Right lobe of liver (tissue), 6 donors: ENCODE results near the gene GABPB2. TPM values are rescaled to one million over a fixed set of nuclear protein-coding genes. Genes with fewer than 3 reads are reported as not detected.

ENCODE experiments used
- ATAC-seq, 4 donors: fragments of 200-7000 bp; cut with Tn5 transposase; one replicate each; pipeline ENCODE4 v1.9.1; 2020; ENCODE audit warnings: mild to moderate bottlenecking in 4 of 4, moderate library complexity in 4 of 4
- DNase-seq, 3 donors: peaks; one replicate each; pipeline ENCODE4 v3.0.0-alpha.2; 2020
- H3K27ac ChIP-seq, 3 donors: fragments of 200-600 bp; one replicate each; pipeline ENCODE4 v1.8.0; 2022
- H3K27me3 ChIP-seq, 2 donors: fragments of 200-600 bp; one replicate each; pipeline ENCODE4 v1.8.0; 2022
- H3K36me3 ChIP-seq, 4 donors: fragments of 200-600 bp; sonication (generic) in 1 of 4; one replicate each; pipeline versions ENCODE4 v1.5.1 to v1.8.0; 2017 to 2022; ENCODE audit warnings: control low read depth in 1 of 4
- H3K4me1 ChIP-seq, 4 donors: fragments of 200-600 bp; sonication (generic) in 1 of 4; one replicate each; pipeline versions ENCODE4 v1.5.1 to v1.8.0; 2017 to 2022; ENCODE audit warnings: control low read depth in 1 of 4
- H3K4me3 ChIP-seq, 3 donors: fragments of 200-600 bp; one replicate each; pipeline ENCODE4 v1.8.0; 2022
- H3K9me3 ChIP-seq, 4 donors: fragments of 200-600 bp; sonication (generic) in 1 of 4; one replicate each; pipeline versions ENCODE4 v1.5.1 to v1.8.0; 2017 to 2022; ENCODE audit warnings: control low read depth in 1 of 4
- POLR2A ChIP-seq: fragments of 450-650 bp; IDR thresholded peaks from one replicate; pipeline ENCODE4 v1.6.1; 2017; ENCODE audit warnings: antibody characterized with exemption, mild to moderate bottlenecking
- WGBS: methylation state at CpG from one replicate; pipeline ENCODE4 v1.1.6; 2018; ENCODE audit warnings: low coverage, low lambda C conversion rate; ENCODE audit not compliant: insufficient coverage; ENCODE audit errors: missing lambda C conversion rate; 5-methylcytosine and 5-hydroxymethylcytosine counted together
- intact Hi-C, 2 donors: fragments of 100-400 bp; cut with DNase I; formaldehyde crosslinking; loops; one replicate each; pipeline versions ENCODE4 v1.11.2 to v1.14.1; 2022
- small RNA-seq, 2 experiments: library from RNA; depleted of rRNA; stranded (forward); fragments of <200 nt; gene quantifications; one replicate each; pipeline ENCODE3, GENCODE V24; 2016
- total RNA-seq, 6 experiments: library from RNA; depleted of rRNA in 2 of 6; stranded (reverse); fragments of >200 nt in 2 of 6; fragmentation: NEBNext Ultra II Directional in 3 of 6; extraction: Animal tissue kit (Norgen Biotek cat#: 25700) in 3 of 6; gene quantifications; one replicate each; pipeline versions ENCODE4 v1.1.0 to v1.2.4, GENCODE V29; 2016 to 2023
- TF ChIP-seq, protein P1 (sequence below), 4 donors: fragments of 200-600 bp in 3 of 4; fragments of 450-650 bp in 1 of 4; IDR thresholded peaks; one replicate each; pipeline versions ENCODE4 v1.5.1 to v1.8.0; 2016 to 2022; ENCODE audit warnings: antibody characterized with exemption in 4 of 4, mild to moderate bottlenecking in 2 of 4
- donor health status: DM: no; HTN: yes; CAD: no.
- donor health status: DM: no; HTN: no; CAD: no.
- donor health status: DM: no; HTN: no; CAD: no.
- donor health status: DM: no; HTN: yes; CAD: no.
- donor health status: DM: no; HTN: yes; CAD: no.

The GABPB2 gene
- total RNA-seq, 6 experiments from 2014 or later, result 2.0 to 6.5 (median 5.0) TPM

DNA sequence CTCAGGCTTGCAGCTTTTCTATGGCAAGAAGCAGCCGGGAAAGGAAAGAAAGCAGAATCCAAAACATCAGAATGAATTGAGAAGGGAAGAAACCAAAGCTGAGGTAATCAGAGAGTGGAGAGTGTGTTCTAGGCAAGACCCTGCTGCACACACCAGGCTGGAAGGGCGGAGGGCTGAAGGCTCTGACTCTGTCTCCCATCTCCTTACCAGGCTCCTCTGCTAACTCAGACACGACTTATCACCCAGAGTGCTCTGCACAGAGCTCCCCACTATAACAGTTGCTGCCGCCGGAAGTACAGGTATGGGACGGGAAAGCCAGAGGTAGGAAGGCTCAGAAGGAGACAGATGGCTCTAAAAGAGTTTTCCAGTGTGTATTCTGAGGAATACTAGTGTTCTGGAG lies 96.6 kb downstream of the GABPB2 start:
- H3K36me3 ChIP-seq, result peaks cover 0 to 15% (median 4%) of the 10 kb centered on the region in 4 donors
- ATAC-seq (no peak), DNase-seq (no peak)
- H3K27me3 ChIP-seq, result no peaks in the 10 kb centered on the region
- peak overlapping the region in 1 of 3 donors; percentile 51 for H3K4me3 ChIP-seq
- TF ChIP-seq POLR2A, result no peak
- TF ChIP-seq, protein P1, sequence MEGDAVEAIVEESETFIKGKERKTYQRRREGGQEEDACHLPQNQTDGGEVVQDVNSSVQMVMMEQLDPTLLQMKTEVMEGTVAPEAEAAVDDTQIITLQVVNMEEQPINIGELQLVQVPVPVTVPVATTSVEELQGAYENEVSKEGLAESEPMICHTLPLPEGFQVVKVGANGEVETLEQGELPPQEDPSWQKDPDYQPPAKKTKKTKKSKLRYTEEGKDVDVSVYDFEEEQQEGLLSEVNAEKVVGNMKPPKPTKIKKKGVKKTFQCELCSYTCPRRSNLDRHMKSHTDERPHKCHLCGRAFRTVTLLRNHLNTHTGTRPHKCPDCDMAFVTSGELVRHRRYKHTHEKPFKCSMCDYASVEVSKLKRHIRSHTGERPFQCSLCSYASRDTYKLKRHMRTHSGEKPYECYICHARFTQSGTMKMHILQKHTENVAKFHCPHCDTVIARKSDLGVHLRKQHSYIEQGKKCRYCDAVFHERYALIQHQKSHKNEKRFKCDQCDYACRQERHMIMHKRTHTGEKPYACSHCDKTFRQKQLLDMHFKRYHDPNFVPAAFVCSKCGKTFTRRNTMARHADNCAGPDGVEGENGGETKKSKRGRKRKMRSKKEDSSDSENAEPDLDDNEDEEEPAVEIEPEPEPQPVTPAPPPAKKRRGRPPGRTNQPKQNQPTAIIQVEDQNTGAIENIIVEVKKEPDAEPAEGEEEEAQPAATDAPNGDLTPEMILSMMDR (IDR thresholded peaks at IDR 0.05), result no peak
- no peaks in the 10 kb centered on the region for H3K9me3 ChIP-seq
- peaks cover 0 to 15% (median 7%) of the 10 kb centered on the region in 4 donors for H3K4me1 ChIP-seq
- intact Hi-C loops, result no loop called here
- H3K27ac ChIP-seq, result no peak overlapping the region
- 96% methylated on average over 4 of the region's 6 CpGs for WGBS

DNA sequence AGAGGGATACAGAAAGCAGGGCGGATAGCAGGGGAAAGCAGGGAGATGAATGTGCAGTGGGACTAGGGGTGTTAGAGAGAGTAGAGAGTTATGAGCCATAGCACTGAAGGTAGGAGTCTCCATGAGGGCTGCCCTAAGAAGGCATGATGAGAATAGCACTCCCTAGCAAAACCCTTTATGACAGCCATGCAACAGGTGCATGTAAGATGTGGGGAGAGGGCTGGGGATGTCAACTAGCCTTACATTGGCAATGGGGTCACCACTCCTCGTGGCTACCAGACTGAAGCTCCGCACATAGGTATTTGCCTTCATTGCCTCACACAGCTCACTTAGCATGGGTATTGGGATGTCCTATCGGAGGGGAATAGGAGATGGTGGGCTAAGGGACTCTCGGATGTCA lies 100.6 kb downstream of the GABPB2 start:
- DNase-seq (no peak), ATAC-seq (no peak)
- Histone ChIP-seq H3K9me3 (no peaks in the 10 kb centered on the region), H3K36me3 (peaks cover 0 to 24% (median 5%) of the 10 kb centered on the region in 4 donors), H3K27me3 (no peaks in the 10 kb centered on the region), H3K27ac (no peak overlapping the region), H3K4me1 (peaks cover 0 to 7% (median 3%) of the 10 kb centered on the region in 4 donors), H3K4me3 (no peak overlapping the region)
- TF ChIP-seq, protein P1 (IDR thresholded peaks at IDR 0.05), result no peak
- TF ChIP-seq POLR2A, result no peak
- intact Hi-C loops, result no loop called here
- 83% methylated on average over 1 of the region's 5 CpGs for WGBS

Small RNAs within 50 kb of the gene (small RNA-seq; reads per million reads assigned to genes)
- 0 reads per million in 2 experiments for gene RNU6-884P

Other genes starting within 250 kb of the GABPB2 start
- 10 to 100 TPM; 24.7 to 31.9 (median 27.8) TPM for gene ARNT, start 194.2 kb upstream of the GABPB2 start, total RNA-seq
- not detected for gene CTXND2, start 183.6 kb upstream of the GABPB2 start, total RNA-seq
- gene SETDB1, start 144.4 kb upstream of the GABPB2 start, total RNA-seq, result 10 to 100 TPM; 10.4 to 17.8 (median 12.9) TPM
- 100 to 1,000 TPM; 298 to 572 (median 459) TPM for gene CERS2, start 95.9 kb upstream of the GABPB2 start, total RNA-seq
- gene ANXA9, start 88.5 kb upstream of the GABPB2 start, total RNA-seq, result 10 to 100 TPM in 5 of 6 experiments, 1 to 10 TPM in 1; 9.9 to 18.5 (median 15.1) TPM
- 10 to 100 TPM; 10.1 to 19.7 (median 15.4) TPM for gene MINDY1, start 63.9 kb upstream of the GABPB2 start, total RNA-seq
- 10 to 100 TPM in 4 of 6 experiments, 1 to 10 TPM in 2; 4.7 to 12.0 (median 10.1) TPM for gene PRUNE1, start 62.3 kb upstream of the GABPB2 start, total RNA-seq
- under 1 TPM in 5 of 6 experiments, not detected in 1; 0.12 to 0.76 (median 0.42) TPM for gene BNIPL, start 34.2 kb upstream of the GABPB2 start, total RNA-seq
- gene C1orf56, start 23.0 kb upstream of the GABPB2 start, total RNA-seq, result 1 to 10 TPM; 2.4 to 5.7 (median 3.8) TPM
- 10 to 100 TPM; 15.9 to 37.5 (median 27.3) TPM for gene CDC42SE1, start 11.1 kb upstream of the GABPB2 start, total RNA-seq
- gene MLLT11, start 10.4 kb upstream of the GABPB2 start, total RNA-seq, result under 1 TPM; 0.24 to 0.56 (median 0.40) TPM
- gene SEMA6C, start 75.9 kb downstream of the GABPB2 start, total RNA-seq, result 1 to 10 TPM in 5 of 6 experiments, under 1 TPM in 1; 0.87 to 8.3 (median 4.1) TPM
- 1 to 10 TPM; 1.1 to 4.2 (median 2.2) TPM for gene TNFAIP8L2, start 85.9 kb downstream of the GABPB2 start, total RNA-seq
- 1 to 10 TPM; 2.7 to 6.4 (median 4.5) TPM for gene LYSMD1, start 95.1 kb downstream of the GABPB2 start, total RNA-seq
- gene SCNM1, start 95.4 kb downstream of the GABPB2 start, total RNA-seq, result 10 to 100 TPM in 2 of 6 experiments, 1 to 10 TPM in 4; 7.5 to 13.2 (median 8.5) TPM
- gene TMOD4, start 105.2 kb downstream of the GABPB2 start, total RNA-seq, result not detected
- gene VPS72, start 119.4 kb downstream of the GABPB2 start, total RNA-seq, result 10 to 100 TPM; 10.0 to 19.2 (median 14.7) TPM
- gene PIP5K1A, start 127.8 kb downstream of the GABPB2 start, total RNA-seq, result 10 to 100 TPM; 13.9 to 22.1 (median 17.2) TPM
- 10 to 100 TPM; 72.2 to 95.6 (median 79.1) TPM for gene PSMD4, start 184.0 kb downstream of the GABPB2 start, total RNA-seq
- gene ZNF687, start 211.5 kb downstream of the GABPB2 start, total RNA-seq, result 10 to 100 TPM in 3 of 6 experiments, 1 to 10 TPM in 3; 7.6 to 14.2 (median 10.1) TPM